IMR-90 (cell line): Measurements from ENCODE around the gene COL11A2. TPM values are rescaled to one million over a fixed set of nuclear protein-coding genes. Genes with fewer than 3 reads are reported as not detected.

Source experiments
- ATAC-seq: fragments of 200-7000 bp; cut with Tn5 transposase; 2 replicates; pipeline ENCODE4 v1.9.1; 2020; ENCODE audit warnings: low read depth, mild to moderate bottlenecking, moderate library complexity
- BruUV-seq: library from RNA; stranded (reverse); fragments of 400-500 nt; replicated peaks from 2 replicates; lab custom pipeline; 2021; lab: Mats Ljungman, UMichigan
- CTCF ChIA-PET: fragments of 300-600 bp; formaldehyde crosslinking; extraction: SDS; loops from one replicate; lab custom pipeline; 2021; ENCODE audit warnings: antibody characterized with exemption; lab: Yijun Ruan, JAX
- POLR2A ChIA-PET: fragments of 300-600 bp; sonication (Branson Sonifier 250); formaldehyde crosslinking; loops from one replicate; lab custom pipeline; 2022; ENCODE audit warnings: antibody characterized with exemption; ENCODE audit not compliant: unreplicated experiment; lab: Charles Lee
- DNase-seq: peaks from one replicate; pipeline ENCODE4 v3.0.0; 2013
- H2AFZ ChIP-seq: replicated peaks from 2 replicates; pipeline ENCODE3; 2013; ENCODE audit warnings: low read length, mild to moderate bottlenecking; ENCODE audit not compliant: poor library complexity
- H2AK5ac ChIP-seq: 2 replicates; pipeline ENCODE4 v1.6.1; 2013; ENCODE audit warnings: low read depth, low read length, inconsistent platforms
- H2AK9ac ChIP-seq: replicated peaks from 2 replicates; pipeline ENCODE3; 2013; ENCODE audit warnings: mild to moderate bottlenecking, low read depth, low read length, moderate library complexity; ENCODE audit not compliant: poor library complexity
- H2BK120ac ChIP-seq: 2 replicates; pipeline ENCODE4 v1.6.1; 2013; ENCODE audit warnings: low read depth, low read length, inconsistent platforms
- H2BK15ac ChIP-seq: 3 replicates; pipeline ENCODE4 v1.6.1; 2013; ENCODE audit warnings: low read depth, low read length, inconsistent platforms
- H2BK20ac ChIP-seq: 2 replicates; pipeline ENCODE4 v1.6.1; 2013; ENCODE audit warnings: low read depth, mild to moderate bottlenecking, inconsistent platforms, low read length, moderate library complexity
- H2BK5ac ChIP-seq: 2 replicates; pipeline ENCODE4 v1.6.1; 2013; ENCODE audit warnings: mild to moderate bottlenecking, low read depth, low read length, inconsistent platforms; ENCODE audit not compliant: poor library complexity, severe bottlenecking
- H3K14ac ChIP-seq: replicated peaks from 2 replicates; pipeline ENCODE4 v1.6.1; 2013; ENCODE audit warnings: low read depth, low read length, inconsistent platforms
- H3K18ac ChIP-seq: 2 replicates; pipeline ENCODE4 v1.6.1; 2013; ENCODE audit warnings: low read depth, low read length, control low read depth
- H3K23ac ChIP-seq: 2 replicates; pipeline ENCODE4 v1.6.1; 2013; ENCODE audit warnings: low read depth, low read length, inconsistent platforms
- H3K27ac ChIP-seq: 2 replicates; pipeline ENCODE4 v1.5.1; 2013; ENCODE audit warnings: mild to moderate bottlenecking, control low read depth, low read length; ENCODE audit not compliant: insufficient read depth
- H3K27me3 ChIP-seq: 2 replicates; pipeline ENCODE4 v1.6.1; 2013; ENCODE audit warnings: low read length; ENCODE audit not compliant: control insufficient read depth, insufficient read depth
- H3K36me3 ChIP-seq: 2 replicates; pipeline ENCODE4 v1.6.1; 2013; ENCODE audit warnings: low read length, mixed read lengths; ENCODE audit not compliant: control insufficient read depth, insufficient read depth
- H3K4ac ChIP-seq: 2 replicates; pipeline ENCODE4 v1.6.1; 2013; ENCODE audit warnings: low read depth, low read length, inconsistent platforms
- H3K4me1 ChIP-seq: 2 replicates; pipeline ENCODE4 v1.6.1; 2013; ENCODE audit warnings: low read length, mixed read lengths; ENCODE audit not compliant: control insufficient read depth, insufficient read depth
- H3K4me2 ChIP-seq: 2 replicates; pipeline ENCODE4 v1.6.1; 2013; ENCODE audit warnings: low read depth, mild to moderate bottlenecking, control low read depth, low read length, moderate library complexity
- H3K4me3 ChIP-seq: 2 replicates; pipeline ENCODE4 v1.5.1; 2013; ENCODE audit warnings: low read depth, mild to moderate bottlenecking, control low read depth, low read length, moderate library complexity; ENCODE audit not compliant: insufficient read depth
- H3K56ac ChIP-seq: 2 replicates; pipeline ENCODE4 v1.6.1; 2013; ENCODE audit warnings: low read length, inconsistent platforms; ENCODE audit not compliant: insufficient read depth; ENCODE audit errors: extremely low read depth
- H3K79me1 ChIP-seq, 2 experiments: 2 replicates each; pipeline ENCODE4 v1.6.1; 2013; ENCODE audit warnings: low read length in 2 of 2, inconsistent platforms in 1 of 2, low read depth in 1 of 2
- H3K9ac ChIP-seq: 2 replicates; pipeline ENCODE4 v1.6.1; 2013; ENCODE audit warnings: low read depth, low read length, control low read depth
- H3K9me1 ChIP-seq: 2 replicates; pipeline ENCODE4 v1.6.1; 2013; ENCODE audit warnings: low read length, inconsistent platforms; ENCODE audit not compliant: insufficient read depth
- H3K9me3 ChIP-seq: 2 replicates; pipeline ENCODE4 v1.6.1; 2013; ENCODE audit warnings: low read length; ENCODE audit not compliant: control insufficient read depth, insufficient read depth
- H4K20me1 ChIP-seq: 2 replicates; pipeline ENCODE4 v1.6.1; 2013; ENCODE audit warnings: low read length, inconsistent platforms; ENCODE audit not compliant: insufficient read depth
- H4K5ac ChIP-seq: 2 replicates; pipeline ENCODE4 v1.6.1; 2013; ENCODE audit warnings: mild to moderate bottlenecking, low read depth, low read length, control low read depth
- H4K8ac ChIP-seq, 2 experiments: 2 replicates each; pipeline ENCODE4 v1.6.1; 2013; ENCODE audit warnings: low read depth in 2 of 2, low read length in 2 of 2, control low read depth in 1 of 2, inconsistent platforms in 1 of 2
- H4K91ac ChIP-seq: 2 replicates; pipeline ENCODE4 v1.6.1; 2013; ENCODE audit warnings: low read depth, low read length, inconsistent platforms; ENCODE audit not compliant: insufficient read depth
- CEBPB ChIP-seq: IDR thresholded peaks from 2 replicates; pipeline ENCODE4 v1.6.1; 2012; ENCODE audit warnings: low read depth, low read length, improper control_type of control experiment
- WGBS, 2 experiments: methylation state at CpG; one replicate each; pipeline versions ENCODE4 v1.1.5 to v1.1.7; 2013; ENCODE audit warnings: missing lambda C conversion rate in 2 of 2; ENCODE audit not compliant: insufficient read length in 1 of 2; ENCODE audit errors: extremely low coverage in 2 of 2; 5-methylcytosine and 5-hydroxymethylcytosine counted together
- dilution Hi-C: fragments of 300-500 bp; cut with HindIII; formaldehyde crosslinking; loops from one replicate; pipeline ENCODE4 v1.14.3; 2018; ENCODE audit warnings: low sequenced_read_pairs; ENCODE audit not compliant: unreplicated experiment
- in situ Hi-C: fragments of 300-500 bp; cut with MboI; formaldehyde crosslinking; loops from 3 replicates; pipeline ENCODE4 v1.14.3; 2019; ENCODE audit warnings: low sequenced_read_pairs, inconsistent platforms, mixed read lengths
- intact Hi-C: fragments of 100-400 bp; cut with micrococcal nuclease; formaldehyde crosslinking; loops from 2 replicates; pipeline ENCODE4 v1.10.0; 2022
- polyA plus RNA-seq, 3 experiments: library from polyadenylated mRNA; depleted of rRNA; stranded (reverse); fragments of >200 nt; gene quantifications; 2 replicates each; pipeline ENCODE4 v1.2.3, GENCODE V29; 2012; ENCODE audit warnings: low replicate concordance in 1 of 3
- total RNA-seq: library from RNA; depleted of rRNA; stranded (reverse); fragments of >200 nt; gene quantifications from 2 replicates; pipeline ENCODE4 v1.2.3, GENCODE V29; 2012
- TF ChIP-seq, protein P1 (sequence below): fragments of 150-350 bp; IDR thresholded peaks from 2 replicates; pipeline ENCODE4 v1.6.1; 2017; ENCODE audit warnings: mild to moderate bottlenecking, antibody characterized with exemption, low read length, low read depth

Gene COL11A2
- total and polyA plus RNA-seq, 2 of the 4 experiments (the other 2 are of a cell fraction) = under 0.01 to 0.38 TPM

DNA sequence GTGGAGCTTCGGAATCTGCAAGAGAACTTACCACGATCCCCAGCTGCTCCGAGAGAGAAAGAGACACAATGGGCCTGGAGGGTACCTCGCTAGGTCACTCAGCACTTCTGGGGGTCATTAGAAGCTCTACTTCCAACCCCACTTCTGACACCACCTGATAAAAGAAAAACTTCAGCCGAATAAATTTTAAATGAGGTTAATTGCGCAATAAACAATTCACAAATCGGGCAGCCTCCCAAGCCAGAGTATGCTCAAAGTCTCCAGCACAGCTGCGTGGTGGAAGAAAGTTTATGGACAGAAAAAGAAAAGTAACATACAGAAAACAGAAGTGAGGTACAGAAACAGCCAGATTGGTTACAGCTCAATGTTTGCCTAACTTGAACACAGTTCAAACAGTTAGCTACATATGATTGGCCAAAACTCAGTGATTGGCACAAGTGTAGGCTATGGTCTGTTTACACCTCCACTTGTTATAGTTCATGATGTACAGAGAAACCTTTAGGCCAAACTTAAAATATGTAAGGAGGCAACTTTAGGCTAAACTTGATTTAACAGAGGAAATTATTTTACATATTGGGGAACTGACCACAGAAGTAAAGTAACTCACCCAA lies 52.6 kb downstream of the COL11A2 start:
- no peak overlapping the region for H3K14ac ChIP-seq
- H2AFZ ChIP-seq = no peak overlapping the region
- H4K5ac ChIP-seq = no peak overlapping the region
- H2AK5ac ChIP-seq = no peak overlapping the region
- ChIA-PET POLR2A (interaction anchor here (0.5 kb wide), 1 partner anchor 59 kb away, joined by 3 read pairs; no protein-coding TSS in a partner anchor), CTCF (no interaction called here)
- intact Hi-C loops = no loop called here
- H3K9ac ChIP-seq = no peak overlapping the region
- no peaks in the 10 kb centered on the region for H3K79me1 ChIP-seq
- no peak overlapping the region for H2BK20ac ChIP-seq
- H2BK5ac ChIP-seq = no peak overlapping the region
- in situ Hi-C loops = no loop called here
- H3K4me2 ChIP-seq = no peak overlapping the region
- peaks cover 38% of the 10 kb centered on the region for H3K27me3 ChIP-seq
- no TSS peak for BruUV-seq
- H3K56ac ChIP-seq = no peak overlapping the region
- H2BK120ac ChIP-seq = no peak overlapping the region
- H2BK15ac ChIP-seq = no peak overlapping the region
- ATAC-seq = no peak
- no peak overlapping the region for H3K23ac ChIP-seq
- no peak overlapping the region for H3K27ac ChIP-seq
- no peaks in the 10 kb centered on the region for H4K20me1 ChIP-seq
- H4K91ac ChIP-seq = no peak overlapping the region
- H3K4me1 ChIP-seq = no peaks in the 10 kb centered on the region
- H3K4me3 ChIP-seq = no peak overlapping the region
- WGBS, 2 experiments = no CpG with 5 or more reads among the region's 8 CpGs
- DNase-seq = no peak
- no peaks in the 10 kb centered on the region for H3K36me3 ChIP-seq
- H4K8ac ChIP-seq = no peak overlapping the region
- no peak overlapping the region for H3K4ac ChIP-seq
- TF ChIP-seq CEBPB = peak; percentile 91
- TF ChIP-seq, protein P1, sequence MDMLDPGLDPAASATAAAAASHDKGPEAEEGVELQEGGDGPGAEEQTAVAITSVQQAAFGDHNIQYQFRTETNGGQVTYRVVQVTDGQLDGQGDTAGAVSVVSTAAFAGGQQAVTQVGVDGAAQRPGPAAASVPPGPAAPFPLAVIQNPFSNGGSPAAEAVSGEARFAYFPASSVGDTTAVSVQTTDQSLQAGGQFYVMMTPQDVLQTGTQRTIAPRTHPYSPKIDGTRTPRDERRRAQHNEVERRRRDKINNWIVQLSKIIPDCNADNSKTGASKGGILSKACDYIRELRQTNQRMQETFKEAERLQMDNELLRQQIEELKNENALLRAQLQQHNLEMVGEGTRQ = no peak
- dilution Hi-C loops = no loop called here
- no peak overlapping the region for H2AK9ac ChIP-seq
- H3K9me1 ChIP-seq = no peaks in the 10 kb centered on the region
- peaks cover 5% of the 10 kb centered on the region; the same call in 1 of the 2 replicates for H3K9me3 ChIP-seq
- H3K18ac ChIP-seq = no peak overlapping the region
